Mononuclear cell (primary cell): ENCODE measurements around the gene DNAJB6. TPM values are rescaled to one million over a fixed set of nuclear protein-coding genes. Genes with fewer than 3 reads are reported as not detected.

ENCODE experiments used
- H3K27me3 ChIP-seq: 2 replicates; pipeline ENCODE4 v1.6.0; 2011; ENCODE audit warnings: low read length, control low read depth; ENCODE audit not compliant: insufficient read depth
- H3K4me1 ChIP-seq: 2 replicates; pipeline ENCODE4 v1.5.1; 2011; ENCODE audit warnings: mild to moderate bottlenecking, low read length, control low read depth; ENCODE audit not compliant: insufficient read depth
- H3K4me3 ChIP-seq: 2 replicates; pipeline ENCODE4 v1.5.1; 2011; ENCODE audit warnings: mild to moderate bottlenecking, low read length, moderate library complexity
- H3K9me3 ChIP-seq: 2 replicates; pipeline ENCODE4 v1.5.1; 2011; ENCODE audit warnings: low read depth, mild to moderate bottlenecking, control low read depth, low read length
- total RNA-seq: library from RNA; depleted of rRNA; stranded (reverse); fragments of >200 nt; gene quantifications from one replicate; pipeline ENCODE4 v1.2.3, GENCODE V29; 2012

The DNAJB6 gene
- total RNA-seq, 1 donor: 224 TPM

- no peak overlapping the region for H3K4me3 ChIP-seq
- H3K27me3 ChIP-seq: no peaks in the 10 kb centered on the region
- H3K4me1 ChIP-seq: no peaks in the 10 kb centered on the region
- no peaks in the 10 kb centered on the region for H3K9me3 ChIP-seq
These were observed 75.8 kb downstream of the DNAJB6 start for GRCh38 chr7:157412491-157413180.

GRCh38 chr7:157413881-157414701 lies 77.3 kb downstream of the DNAJB6 start:
- Histone ChIP-seq H3K27me3 (no peaks in the 10 kb centered on the region), H3K4me1 (no peaks in the 10 kb centered on the region), H3K9me3 (no peaks in the 10 kb centered on the region), H3K4me3 (no peak overlapping the region)

GRCh38 chr7:157414702-157415096 lies 77.9 kb downstream of the DNAJB6 start:
- H3K4me1 ChIP-seq: no peaks in the 10 kb centered on the region
- H3K4me3 ChIP-seq: no peak overlapping the region
- H3K9me3 ChIP-seq: no peaks in the 10 kb centered on the region
- H3K27me3 ChIP-seq: no peaks in the 10 kb centered on the region

DNA sequence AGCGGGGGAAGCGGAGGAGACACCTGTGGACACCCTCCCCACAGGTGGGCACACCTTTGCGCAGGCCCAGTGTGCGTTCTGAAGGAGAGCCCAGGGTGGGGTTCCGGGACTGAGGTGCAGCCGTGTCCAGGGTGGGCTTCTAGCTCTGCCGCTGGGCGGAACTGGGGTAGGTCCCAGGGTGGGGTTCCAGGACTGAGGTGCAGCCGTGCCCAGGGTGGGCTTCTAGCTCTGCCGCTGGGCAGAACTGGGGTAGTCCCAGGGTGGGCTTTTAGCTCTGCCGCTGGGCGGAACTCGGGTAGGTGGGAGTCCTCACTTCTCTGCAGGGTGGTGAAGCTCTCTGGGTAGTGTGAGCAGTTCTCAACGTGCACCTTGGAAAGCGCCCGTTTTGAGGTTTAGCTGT lies 78.7 kb downstream of the DNAJB6 start:
- H3K4me3 ChIP-seq: no peak overlapping the region

GRCh38 chr7:157416011-157416410 lies 79.2 kb downstream of the DNAJB6 start:
- Histone ChIP-seq H3K4me1 (no peaks in the 10 kb centered on the region), H3K4me3 (no peak overlapping the region), H3K27me3 (no peaks in the 10 kb centered on the region), H3K9me3 (no peaks in the 10 kb centered on the region)

More for the DNA sequence above, 78.7 kb downstream of the DNAJB6 start:
- no peaks in the 10 kb centered on the region for H3K4me1 ChIP-seq
- H3K9me3 ChIP-seq: no peaks in the 10 kb centered on the region
- no peaks in the 10 kb centered on the region for H3K27me3 ChIP-seq

- Histone ChIP-seq H3K4me3 (no peak overlapping the region), H3K9me3 (no peaks in the 10 kb centered on the region), H3K4me1 (no peaks in the 10 kb centered on the region), H3K27me3 (no peaks in the 10 kb centered on the region)
These were observed 81.6 kb downstream of the DNAJB6 start for GRCh38 chr7:157418204-157419034.

- no peak overlapping the region for H3K4me3 ChIP-seq
- no peaks in the 10 kb centered on the region for H3K4me1 ChIP-seq
- H3K9me3 ChIP-seq: no peaks in the 10 kb centered on the region
- no peaks in the 10 kb centered on the region for H3K27me3 ChIP-seq
These were observed 82.2 kb downstream of the DNAJB6 start for GRCh38 chr7:157419035-157419293.

DNA sequence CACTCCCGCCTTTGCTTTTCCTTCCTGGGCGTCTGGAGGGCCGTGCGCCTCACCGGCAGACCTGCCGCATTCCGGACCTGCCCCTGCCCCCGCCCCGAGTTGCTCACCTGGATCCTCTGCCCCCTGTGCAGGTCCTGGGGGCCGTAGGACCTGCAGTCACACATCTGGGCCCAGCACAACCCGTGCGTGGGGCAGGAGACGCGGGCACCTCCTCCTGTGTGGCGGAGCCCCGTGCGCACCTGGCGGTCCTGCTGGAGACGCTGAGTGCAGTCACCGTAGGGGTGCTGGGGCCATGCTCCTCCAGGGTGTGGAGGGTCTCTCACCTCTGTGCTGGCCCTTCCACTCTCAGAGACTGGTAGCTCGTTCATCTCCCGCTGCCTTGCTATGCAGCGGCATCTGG lies 85.5 kb downstream of the DNAJB6 start:
- no peak overlapping the region for H3K4me3 ChIP-seq
- no peaks in the 10 kb centered on the region for H3K4me1 ChIP-seq
- H3K9me3 ChIP-seq: no peaks in the 10 kb centered on the region

DNA sequence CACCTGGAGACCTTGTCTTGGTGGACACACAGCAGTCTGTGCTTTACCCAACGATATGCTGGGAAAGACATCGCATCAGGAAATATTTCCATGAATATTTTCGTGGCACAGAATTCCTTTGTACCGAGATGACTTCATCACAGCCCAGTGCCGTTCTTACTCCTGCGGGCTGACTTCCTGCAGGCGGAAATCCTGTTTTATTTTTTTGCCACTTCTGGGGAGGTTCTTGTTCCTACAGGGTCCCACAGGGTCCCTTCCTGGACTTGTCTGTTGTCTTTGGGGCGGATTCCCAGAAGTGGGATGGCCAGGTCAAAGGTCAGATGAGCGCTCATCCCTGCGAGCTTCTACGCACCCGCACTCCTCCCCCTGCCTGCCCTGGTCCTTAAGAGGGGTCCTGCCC lies 86.5 kb downstream of the DNAJB6 start:
- Histone ChIP-seq H3K4me3 (no peak overlapping the region), H3K4me1 (no peaks in the 10 kb centered on the region), H3K27me3 (no peaks in the 10 kb centered on the region), H3K9me3 (no peaks in the 10 kb centered on the region)

More for the DNA sequence above, 85.5 kb downstream of the DNAJB6 start:
- no peaks in the 10 kb centered on the region for H3K27me3 ChIP-seq

DNA sequence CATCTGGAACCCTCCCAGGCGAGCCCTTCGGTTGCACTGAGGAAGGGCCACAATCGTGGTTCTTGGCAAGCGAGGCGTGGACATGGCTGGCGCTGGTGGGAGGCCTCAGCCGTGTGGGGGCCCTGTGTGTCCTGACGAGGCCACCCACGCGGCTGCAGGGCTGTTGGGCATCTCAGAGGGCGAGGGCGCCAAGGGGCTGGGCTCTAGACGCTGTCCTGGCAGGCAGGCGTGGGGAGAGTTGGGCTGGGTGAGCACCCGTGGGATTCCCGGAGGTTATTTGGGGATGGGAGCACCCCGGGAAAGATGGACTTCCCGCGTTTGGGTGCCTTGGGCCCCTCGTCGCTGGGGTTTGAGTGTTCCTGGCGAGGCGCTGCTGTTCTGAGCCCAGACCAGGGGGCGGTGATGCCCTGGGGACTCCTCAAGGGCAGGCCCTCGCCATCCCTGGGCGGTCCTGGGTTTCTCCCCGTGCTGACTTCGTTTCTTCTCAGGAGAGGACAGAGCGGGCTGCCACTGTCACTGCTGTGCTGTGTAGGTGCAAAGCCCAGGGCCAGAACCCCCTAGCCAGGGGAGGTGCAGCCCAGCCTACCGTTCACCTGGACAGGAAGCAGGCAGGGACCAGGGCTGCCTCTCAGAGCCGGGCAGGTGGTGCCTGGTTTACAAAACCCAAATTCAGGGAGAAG lies 87.2 kb downstream of the DNAJB6 start:
- no peaks in the 10 kb centered on the region for H3K9me3 ChIP-seq
- no peak overlapping the region for H3K4me3 ChIP-seq
- H3K4me1 ChIP-seq: no peaks in the 10 kb centered on the region
- no peaks in the 10 kb centered on the region for H3K27me3 ChIP-seq

- H3K4me3 ChIP-seq: no peak overlapping the region
These were observed 88.4 kb downstream of the DNAJB6 start for GRCh38 chr7:157425137-157425731.

GRCh38 chr7:157425761-157426160 lies 89.0 kb downstream of the DNAJB6 start:
- no peaks in the 10 kb centered on the region for H3K4me1 ChIP-seq
- no peaks in the 10 kb centered on the region for H3K27me3 ChIP-seq

More at GRCh38 chr7:157425137-157425731, 88.4 kb downstream of the DNAJB6 start:
- Histone ChIP-seq H3K4me1 (no peaks in the 10 kb centered on the region), H3K27me3 (no peaks in the 10 kb centered on the region), H3K9me3 (no peaks in the 10 kb centered on the region)

DNA sequence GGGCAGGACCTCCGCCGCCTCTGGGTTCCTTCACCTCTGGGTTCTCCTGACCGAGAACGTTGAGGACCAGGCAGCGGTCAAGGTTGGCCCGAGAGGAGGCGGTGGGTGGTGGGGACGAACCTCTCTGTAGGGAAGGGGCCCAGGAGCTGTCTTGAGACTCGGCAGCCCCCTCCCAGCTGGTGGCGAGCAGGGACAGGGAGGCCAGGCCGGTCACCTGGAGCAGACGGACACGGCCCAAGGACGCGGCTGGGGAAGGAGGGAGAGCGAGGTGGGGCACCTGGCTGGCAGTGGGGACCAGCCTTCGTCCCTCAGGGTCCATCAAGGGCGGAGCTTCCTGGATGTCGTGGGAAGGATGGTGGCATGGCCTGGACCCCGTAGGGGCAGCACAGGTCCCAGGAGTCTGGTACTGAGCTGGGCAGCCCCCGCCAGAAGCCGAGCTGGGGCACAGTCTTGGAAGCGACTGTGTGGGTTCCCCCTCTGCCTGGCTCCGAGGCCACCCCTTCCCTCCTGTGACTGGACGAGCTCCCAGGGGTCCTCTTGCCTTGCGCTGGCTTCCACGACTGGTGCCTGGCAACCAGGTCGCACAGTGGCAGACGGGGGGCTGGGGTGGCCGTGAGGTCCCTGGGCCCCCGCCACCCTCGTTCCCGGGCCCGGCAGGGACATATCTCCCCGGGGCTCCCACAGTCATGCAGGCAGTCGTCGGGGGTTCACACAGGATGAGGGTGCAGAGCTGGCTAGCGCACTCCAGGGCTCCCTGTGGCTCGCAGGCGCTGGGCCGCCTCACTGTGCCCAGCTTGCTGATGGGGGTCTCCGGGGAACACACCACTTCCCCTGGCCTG lies 89.9 kb downstream of the DNAJB6 start:
- no peaks in the 10 kb centered on the region for H3K4me1 ChIP-seq

More at GRCh38 chr7:157425761-157426160, 89.0 kb downstream of the DNAJB6 start:
- no peaks in the 10 kb centered on the region for H3K9me3 ChIP-seq
- H3K4me3 ChIP-seq: no peak overlapping the region

More for the DNA sequence above, 89.9 kb downstream of the DNAJB6 start:
- no peaks in the 10 kb centered on the region for H3K27me3 ChIP-seq
- no peak overlapping the region for H3K4me3 ChIP-seq
- no peaks in the 10 kb centered on the region for H3K9me3 ChIP-seq
